ENCODE measurements around the gene RGS6. TPM values are rescaled to one million over a fixed set of nuclear protein-coding genes. Genes with fewer than 3 reads are reported as not detected.

RGS6 gene
- total RNA-seq, 2 experiments from 2014 or later: not detected

DNA sequence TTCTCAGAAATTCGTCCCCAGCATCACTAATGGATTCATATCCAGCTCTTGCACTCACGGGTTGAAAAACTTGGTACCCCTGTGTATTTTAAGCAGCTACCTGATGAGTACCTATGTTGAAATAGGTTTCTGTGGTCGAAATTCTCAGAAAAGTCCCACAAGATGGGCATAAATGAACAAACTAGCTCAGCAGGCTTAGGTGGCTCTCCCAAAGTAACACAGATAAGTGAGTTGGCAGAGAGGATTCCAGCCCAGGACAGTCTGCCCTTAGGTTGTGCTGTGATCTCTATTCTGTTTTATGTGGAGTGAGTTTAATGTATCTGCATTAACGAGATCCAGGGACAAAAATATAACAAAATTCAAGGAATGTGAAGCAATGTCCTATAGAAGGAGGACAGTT, 92.3 kb downstream of the RGS6 start:
- Histone ChIP-seq H3K4me2 (ENCODE audit: low read length) (no peak overlapping the region), H3K79me2 (ENCODE audit: insufficient read depth, low read depth, low read length) (no peaks in the 10 kb centered on the region), H2AFZ (ENCODE audit: low read length) (no peak overlapping the region), H3K9me3 (ENCODE audit: low read length) (no peaks in the 10 kb centered on the region), H3K4me1 (ENCODE audit: insufficient read depth, low read length, poor library complexity, severe bottlenecking) (no peaks in the 10 kb centered on the region), H3K27ac (ENCODE audit: low read depth, low read length, poor library complexity, severe bottlenecking) (no peak overlapping the region), H3K36me3 (ENCODE audit: insufficient read depth, low read length) (no peaks in the 10 kb centered on the region), H3K4me3 (ENCODE audit: low read depth, low read length, poor library complexity, severe bottlenecking) (no peak overlapping the region), H3K9me2 (ENCODE audit: insufficient read depth, low read length) (no peaks in the 10 kb centered on the region), H4K20me1 (ENCODE audit: insufficient read depth, low read length) (no peaks in the 10 kb centered on the region)
- DNase-seq (ENCODE audit: low spot score): no peak
- BruUV-seq (replicated peaks): no TSS peak
- TF ChIP-seq CTCF (conservative IDR thresholded peaks at IDR 0.05; ENCODE audit: low read length): no peak
- TF ChIP-seq EZH2phosphoT487 (IDR thresholded peaks at IDR 0.05; ENCODE audit: borderline replicate concordance, low read depth, low read length): no peak
- POLR2A ChIA-PET: no interaction called here
- CTCF ChIA-PET (ENCODE audit: unreplicated experiment): no interaction called here
- intact Hi-C loops (cut with micrococcal nuclease; ENCODE audit: unreplicated experiment): loop anchor here (2.0 kb wide), 1 partner anchor 396 kb away; no protein-coding TSS in a partner anchor

DNA sequence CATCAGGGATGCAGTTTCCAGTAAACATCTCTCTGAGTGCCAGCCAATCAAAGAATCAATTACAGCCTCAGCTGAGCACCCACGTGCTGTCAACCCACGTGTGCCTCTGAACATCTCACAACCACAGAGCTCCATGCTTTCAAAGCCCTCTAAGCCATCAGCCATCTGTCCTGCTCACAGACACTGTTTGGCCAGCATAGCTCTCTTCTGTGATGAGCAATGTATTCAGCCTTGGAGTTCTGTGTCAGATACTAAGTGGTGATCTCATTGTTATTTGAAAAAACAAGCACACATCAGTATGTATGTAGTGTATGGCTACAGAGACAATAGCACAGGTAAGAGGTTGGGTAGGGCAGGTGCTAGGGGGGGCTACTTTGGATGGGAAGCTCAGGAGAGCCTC, 94.3 kb downstream of the RGS6 start:
- no peaks in the 10 kb centered on the region for H3K79me2 ChIP-seq (ENCODE audit: insufficient read depth, low read depth, low read length)
- BruUV-seq (replicated peaks): no TSS peak
- no peaks in the 10 kb centered on the region for H3K36me3 ChIP-seq (ENCODE audit: insufficient read depth, low read length)
- H4K20me1 ChIP-seq (ENCODE audit: insufficient read depth, low read length): no peaks in the 10 kb centered on the region
- POLR2A ChIA-PET: no interaction called here
- TF ChIP-seq CTCF (conservative IDR thresholded peaks at IDR 0.05; ENCODE audit: low read length): no peak
- TF ChIP-seq EZH2phosphoT487 (IDR thresholded peaks at IDR 0.05; ENCODE audit: borderline replicate concordance, low read depth, low read length): no peak
- H3K4me2 ChIP-seq (ENCODE audit: low read length): no peak overlapping the region
- H3K9me3 ChIP-seq (ENCODE audit: low read length): no peaks in the 10 kb centered on the region
- no peak for DNase-seq (ENCODE audit: low spot score)
- intact Hi-C loops (cut with micrococcal nuclease; ENCODE audit: unreplicated experiment): no loop called here
- H3K9me2 ChIP-seq (ENCODE audit: insufficient read depth, low read length): no peaks in the 10 kb centered on the region
- H3K27ac ChIP-seq (ENCODE audit: low read depth, low read length, poor library complexity, severe bottlenecking): no peak overlapping the region
- H2AFZ ChIP-seq (ENCODE audit: low read length): no peak overlapping the region
- CTCF ChIA-PET (ENCODE audit: unreplicated experiment): no interaction called here
- no peaks in the 10 kb centered on the region for H3K4me1 ChIP-seq (ENCODE audit: insufficient read depth, low read length, poor library complexity, severe bottlenecking)
- no peak overlapping the region for H3K4me3 ChIP-seq (ENCODE audit: low read depth, low read length, poor library complexity, severe bottlenecking)

DNA sequence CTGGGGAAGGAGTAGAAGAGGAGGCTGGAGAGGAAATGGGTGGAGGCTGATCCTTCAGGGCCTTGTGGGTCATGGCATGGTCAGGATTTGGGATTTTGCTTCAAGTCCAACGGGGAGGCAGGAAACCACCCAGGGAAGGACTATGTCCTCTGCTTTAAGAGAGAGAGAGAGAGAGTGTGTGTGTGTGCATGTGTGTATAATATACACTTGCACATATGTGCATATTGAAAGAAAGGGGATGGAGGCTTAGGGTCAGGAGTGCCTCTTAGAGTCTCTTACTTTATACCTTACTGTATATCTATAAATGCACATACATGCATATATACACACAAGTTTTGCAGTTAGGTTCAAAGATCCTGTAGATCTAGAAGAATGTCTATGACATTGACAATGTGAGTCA, 94.8 kb downstream of the RGS6 start:
- no peaks in the 10 kb centered on the region for H4K20me1 ChIP-seq (ENCODE audit: insufficient read depth, low read length)

More for the DNA sequence above, 94.8 kb downstream of the RGS6 start:
- no peaks in the 10 kb centered on the region for H3K4me1 ChIP-seq (ENCODE audit: insufficient read depth, low read length, poor library complexity, severe bottlenecking)
- intact Hi-C loops (cut with micrococcal nuclease; ENCODE audit: unreplicated experiment): no loop called here
- H3K79me2 ChIP-seq (ENCODE audit: insufficient read depth, low read depth, low read length): no peaks in the 10 kb centered on the region
- H3K27ac ChIP-seq (ENCODE audit: low read depth, low read length, poor library complexity, severe bottlenecking): no peak overlapping the region
- CTCF ChIA-PET (ENCODE audit: unreplicated experiment): no interaction called here
- POLR2A ChIA-PET: interaction anchor here (1.2 kb wide), 1 partner anchor 30 kb away, joined by 6 read pairs; no protein-coding TSS in a partner anchor
- no peak overlapping the region for H2AFZ ChIP-seq (ENCODE audit: low read length)
- DNase-seq (ENCODE audit: low spot score): no peak
- BruUV-seq (replicated peaks): no TSS peak
- no peak overlapping the region for H3K4me2 ChIP-seq (ENCODE audit: low read length)
- no peak overlapping the region for H3K4me3 ChIP-seq (ENCODE audit: low read depth, low read length, poor library complexity, severe bottlenecking)
- no peaks in the 10 kb centered on the region for H3K36me3 ChIP-seq (ENCODE audit: insufficient read depth, low read length)
- no peaks in the 10 kb centered on the region for H3K9me2 ChIP-seq (ENCODE audit: insufficient read depth, low read length)
- TF ChIP-seq EZH2phosphoT487 (IDR thresholded peaks at IDR 0.05; ENCODE audit: borderline replicate concordance, low read depth, low read length) (no peak), CTCF (conservative IDR thresholded peaks at IDR 0.05; ENCODE audit: low read length) (no peak)
- H3K9me3 ChIP-seq (ENCODE audit: low read length): no peaks in the 10 kb centered on the region

Measured in OCI-LY7 (cell line).